ENCODE data around the gene GP1BB. TPM values are rescaled to one million over a fixed set of nuclear protein-coding genes. Genes with fewer than 3 reads are reported as not detected.
A peak's percentile ranks its signal among the peaks of the same experiment; 100 is the strongest.
"Not testable (repeated sequence)": the region's sequence is repeated elsewhere in the genome, so short reads cannot be mapped to it uniquely, and the experiment has no call there.

GP1BB gene
- 1 to 10 TPM in 1 of 5 donors, under 1 TPM in 4; 0.19 to 2.1 (median 0.36) TPM for total RNA-seq
- 0.13 TPM for total RNA-seq (2013)
- 0 reads per million in 29 experiments for total RNA-seq

GRCh38 chr22:19723232-19723982 is at the start of gene GP1BB:
Gene GP1BB, plus strand, starts transcription at chr22:19723539. Its CDS starts 31 bp downstream, at chr22:19723570.
- WGBS (ENCODE audit: insufficient coverage): 7% methylated on average over 74 of the region's 80 CpGs
- Mint-ChIP-seq H3K27ac (no peak within 1 kb of the TSS), H3K36me3 (no peaks in the 10 kb centered on the region), H3K4me3 (peak within 1 kb of the TSS; percentile 31 to 66 (median 41)), H3K9me3 (no peaks in the 10 kb centered on the region), H3K4me1 (peaks cover 8 to 23% (median 17%) of the 10 kb centered on the region in 3 donors), H3K27me3 (peaks cover 24 to 55% of the 10 kb centered on the region in 2 donors)
- CTCF ChIA-PET: no interaction called here
- peaks cover 0 to 71% of the 10 kb centered on the region in 2 experiments for H3K27me3 ChIP-seq (replicated peaks in 1 of 2; ENCODE audit: control insufficient read depth in 2 of 2, extremely low read depth in 1 of 2, insufficient read depth in 2 of 2, low read length in 1 of 2)
- no peak within 1 kb of the TSS for H3K27ac ChIP-seq (ENCODE audit: low read length)
- DNase-seq: peak in 11 of 35 experiments; percentile 16 to 48 (median 27)
- H3K4me3 ChIP-seq (ENCODE audit: control insufficient read depth in 1 of 2, extremely low read depth in 1 of 2, low read length in 1 of 2): peak within 1 kb of the TSS in 1 of 2 donors; percentile 53
- ATAC-seq (replicated peaks in 1 of 4): peak; percentile 63 to 73 (median 66)
- H3K4me1 ChIP-seq (ENCODE audit: control insufficient read depth in 1 of 2, extremely low read depth in 1 of 2, insufficient read depth in 2 of 2, low read length in 2 of 2): peaks cover 4 to 23% of the 10 kb centered on the region in 2 experiments
- POLR2A ChIA-PET: no interaction called here
- H3K9me3 ChIP-seq: no peaks in the 10 kb centered on the region
- no peaks in the 10 kb centered on the region for H3K36me3 ChIP-seq (ENCODE audit: control insufficient read depth in 2 of 2, extremely low read depth in 1 of 2, insufficient read depth in 1 of 2, low read length in 1 of 2)

GRCh38 chr22:19673660-19674059 is 49.7 kb upstream of the GP1BB start:
- Mint-ChIP-seq H3K27ac (no peak overlapping the region), H3K27me3 (peaks cover 22 to 24% of the 10 kb centered on the region in 2 donors), H3K36me3 (no peaks in the 10 kb centered on the region), H3K4me1 (no peaks in the 10 kb centered on the region), H3K9me3 (no peaks in the 10 kb centered on the region), H3K4me3 (no peak overlapping the region)
- ChIA-PET CTCF (no interaction called here), POLR2A (no interaction called here)
- ATAC-seq (replicated peaks in 1 of 4): no peak
- no peaks in the 10 kb centered on the region for H3K9me3 ChIP-seq
- H3K27ac ChIP-seq (ENCODE audit: low read length): no peak overlapping the region
- no peak overlapping the region for H3K4me3 ChIP-seq (ENCODE audit: control insufficient read depth in 1 of 2, extremely low read depth in 1 of 2, low read length in 1 of 2)
- no peak for DNase-seq
- no peaks in the 10 kb centered on the region for H3K36me3 ChIP-seq (ENCODE audit: control insufficient read depth in 2 of 2, extremely low read depth in 1 of 2, insufficient read depth in 1 of 2, low read length in 1 of 2)
- no peaks in the 10 kb centered on the region for H3K4me1 ChIP-seq (ENCODE audit: control insufficient read depth in 1 of 2, extremely low read depth in 1 of 2, insufficient read depth in 2 of 2, low read length in 2 of 2)
- WGBS (ENCODE audit: insufficient coverage): 38% methylated on average over 1 of the region's 4 CpGs
- H3K27me3 ChIP-seq (replicated peaks in 1 of 2; ENCODE audit: control insufficient read depth in 2 of 2, extremely low read depth in 1 of 2, insufficient read depth in 2 of 2, low read length in 1 of 2): peaks cover 0 to 17% of the 10 kb centered on the region in 2 experiments

GRCh38 chr22:19674129-19674928 is 49.0 kb upstream of the GP1BB start:
- ATAC-seq (replicated peaks in 1 of 4) (no peak), DNase-seq (no peak)
- WGBS (ENCODE audit: insufficient coverage): 77% methylated on average over 10 of the region's 11 CpGs
- no peak overlapping the region for H3K27ac Mint-ChIP-seq
- no peak overlapping the region for H3K4me3 Mint-ChIP-seq
- Histone ChIP-seq H3K27ac (ENCODE audit: low read length) (no peak overlapping the region), H3K9me3 (no peaks in the 10 kb centered on the region), H3K4me3 (ENCODE audit: control insufficient read depth in 1 of 2, extremely low read depth in 1 of 2, low read length in 1 of 2) (no peak overlapping the region), H3K36me3 (ENCODE audit: control insufficient read depth in 2 of 2, extremely low read depth in 1 of 2, insufficient read depth in 1 of 2, low read length in 1 of 2) (no peaks in the 10 kb centered on the region), H3K27me3 (replicated peaks in 1 of 2; ENCODE audit: control insufficient read depth in 2 of 2, extremely low read depth in 1 of 2, insufficient read depth in 2 of 2, low read length in 1 of 2) (peaks cover 0 to 24% of the 10 kb centered on the region in 2 experiments), H3K4me1 (ENCODE audit: control insufficient read depth in 1 of 2, extremely low read depth in 1 of 2, insufficient read depth in 2 of 2, low read length in 2 of 2) (no peaks in the 10 kb centered on the region)
- H3K36me3 Mint-ChIP-seq: no peaks in the 10 kb centered on the region
- H3K4me1 Mint-ChIP-seq: no peaks in the 10 kb centered on the region
- ChIA-PET CTCF (no interaction called here), POLR2A (no interaction called here)
- no peaks in the 10 kb centered on the region for H3K9me3 Mint-ChIP-seq
- peaks cover 26 to 27% of the 10 kb centered on the region in 2 donors for H3K27me3 Mint-ChIP-seq

- H3K4me1 Mint-ChIP-seq: no peaks in the 10 kb centered on the region
- H3K36me3 Mint-ChIP-seq: no peaks in the 10 kb centered on the region
- no peak for DNase-seq
- no peak for ATAC-seq (replicated peaks in 1 of 4)
- H3K27ac Mint-ChIP-seq: no peak overlapping the region
- Histone ChIP-seq H3K27ac (ENCODE audit: low read length) (no peak overlapping the region), H3K4me1 (ENCODE audit: control insufficient read depth in 1 of 2, extremely low read depth in 1 of 2, insufficient read depth in 2 of 2, low read length in 2 of 2) (no peaks in the 10 kb centered on the region), H3K9me3 (no peaks in the 10 kb centered on the region), H3K36me3 (ENCODE audit: control insufficient read depth in 2 of 2, extremely low read depth in 1 of 2, insufficient read depth in 1 of 2, low read length in 1 of 2) (no peaks in the 10 kb centered on the region), H3K4me3 (ENCODE audit: control insufficient read depth in 1 of 2, extremely low read depth in 1 of 2, low read length in 1 of 2) (no peak overlapping the region), H3K27me3 (replicated peaks in 1 of 2; ENCODE audit: control insufficient read depth in 2 of 2, extremely low read depth in 1 of 2, insufficient read depth in 2 of 2, low read length in 1 of 2) (peaks cover 0 to 30% of the 10 kb centered on the region in 2 experiments)
- H3K9me3 Mint-ChIP-seq: no peaks in the 10 kb centered on the region
- H3K4me3 Mint-ChIP-seq: no peak overlapping the region
- ChIA-PET POLR2A (no interaction called here), CTCF (no interaction called here)
- 87% methylated on average over 10 of the region's 10 CpGs for WGBS (ENCODE audit: insufficient coverage)
- peaks cover 27 to 28% of the 10 kb centered on the region in 2 donors for H3K27me3 Mint-ChIP-seq
Observed at GRCh38 chr22:19674929-19675253, 48.4 kb upstream of the GP1BB start.

GRCh38 chr22:19675428-19675827 is 47.9 kb upstream of the GP1BB start:
- H3K36me3 ChIP-seq (ENCODE audit: control insufficient read depth in 2 of 2, extremely low read depth in 1 of 2, insufficient read depth in 1 of 2, low read length in 1 of 2): no peaks in the 10 kb centered on the region
- no peak overlapping the region for H3K27ac Mint-ChIP-seq
- H3K4me3 Mint-ChIP-seq: no peak overlapping the region
- ATAC-seq (replicated peaks in 1 of 4) (no peak), DNase-seq (no peak)
- no peaks in the 10 kb centered on the region for H3K36me3 Mint-ChIP-seq
- H3K4me1 ChIP-seq (ENCODE audit: control insufficient read depth in 1 of 2, extremely low read depth in 1 of 2, insufficient read depth in 2 of 2, low read length in 2 of 2): no peaks in the 10 kb centered on the region
- H3K9me3 Mint-ChIP-seq: no peaks in the 10 kb centered on the region
- H3K4me1 Mint-ChIP-seq: no peaks in the 10 kb centered on the region
- WGBS (ENCODE audit: insufficient coverage): no CpG with 5 or more reads among the region's 7 CpGs
- no peak overlapping the region for H3K27ac ChIP-seq (ENCODE audit: low read length)
- no peak overlapping the region for H3K4me3 ChIP-seq (ENCODE audit: control insufficient read depth in 1 of 2, extremely low read depth in 1 of 2, low read length in 1 of 2)
- H3K9me3 ChIP-seq: no peaks in the 10 kb centered on the region
- ChIA-PET CTCF (no interaction called here), POLR2A (no interaction called here)
- H3K27me3 ChIP-seq (replicated peaks in 1 of 2; ENCODE audit: control insufficient read depth in 2 of 2, extremely low read depth in 1 of 2, insufficient read depth in 2 of 2, low read length in 1 of 2): peaks cover 0 to 35% of the 10 kb centered on the region in 2 experiments
- peaks cover 27 to 30% of the 10 kb centered on the region in 2 donors for H3K27me3 Mint-ChIP-seq

- H3K36me3 Mint-ChIP-seq; ATAC-seq (replicated peaks in 1 of 4); DNase-seq; H3K9me3 ChIP-seq; H3K36me3 ChIP-seq (ENCODE audit: control insufficient read depth in 2 of 2, extremely low read depth in 1 of 2, insufficient read depth in 1 of 2, low read length in 1 of 2); POLR2A ChIA-PET; H3K4me1 Mint-ChIP-seq; H3K27ac ChIP-seq (ENCODE audit: low read length); H3K4me3 ChIP-seq (ENCODE audit: control insufficient read depth in 1 of 2, extremely low read depth in 1 of 2, low read length in 1 of 2); H3K4me3 Mint-ChIP-seq; H3K4me1 ChIP-seq (ENCODE audit: control insufficient read depth in 1 of 2, extremely low read depth in 1 of 2, insufficient read depth in 2 of 2, low read length in 2 of 2); H3K9me3 Mint-ChIP-seq; H3K27ac Mint-ChIP-seq: not testable (repeated sequence)
- H3K27me3 Mint-ChIP-seq: peaks cover 30 to 38% of the 10 kb centered on the region in 2 donors
- H3K27me3 ChIP-seq (replicated peaks in 1 of 2; ENCODE audit: control insufficient read depth in 2 of 2, extremely low read depth in 1 of 2, insufficient read depth in 2 of 2, low read length in 1 of 2): peaks cover 0 to 40% of the 10 kb centered on the region in 2 experiments
- no CpG with 5 or more reads among the region's 1 CpG for WGBS (ENCODE audit: insufficient coverage)
- CTCF ChIA-PET: interaction anchor here in 1 of 2 donors (0.6 kb wide), 1 partner anchor 654 kb away, joined by 3 read pairs; no protein-coding TSS in a partner anchor
Observed at GRCh38 chr22:19676437-19676836, 46.9 kb upstream of the GP1BB start.
